ENCODE data around the gene SPATA3.

The SPATA3 gene

GRCh38 chr2:230976671-230977171, 19.2 kb upstream of the SPATA3 start:
- Histone ChIP-seq H3K36me3 (no peaks in the 10 kb centered on the region), H3K9me3 (replicated peaks in 1 of 11) (no peaks in the 10 kb centered on the region), H3K27ac (no peak overlapping the region), H4K20me1 (no peaks in the 10 kb centered on the region), H3K4me3 (no peak overlapping the region), H3K4me1 (peaks cover 35 to 63% (median 38%) of the 10 kb centered on the region in 10 experiments), H3K9ac (no peak overlapping the region), H3K4me2 (peak overlapping the region; percentile 11 to 84 (median 75)), H3K27me3 (no peaks in the 10 kb centered on the region)
- TF ChIP-seq Cebpa-rat (IDR thresholded peaks at IDR 0.05), result no peak

GRCh38 chr2:230980468-230980867, 15.5 kb upstream of the SPATA3 start:
- Histone ChIP-seq H3K27ac (no peak overlapping the region), H3K9ac (no peak overlapping the region), H3K4me2 (peak overlapping the region in 3 of 11 experiments; percentile 23 to 58 (median 58); a peak in 5 of 22 replicates), H3K36me3 (no peaks in the 10 kb centered on the region), H3K4me3 (no peak overlapping the region), H4K20me1 (no peaks in the 10 kb centered on the region), H3K27me3 (no peaks in the 10 kb centered on the region), H3K4me1 (peaks cover 15 to 49% (median 19%) of the 10 kb centered on the region in 10 experiments), H3K9me3 (replicated peaks in 1 of 11) (no peaks in the 10 kb centered on the region)
- no peak for TF ChIP-seq Cebpa-rat (IDR thresholded peaks at IDR 0.05)

GRCh38 chr2:230981704-230982103, 14.2 kb upstream of the SPATA3 start:
- no peak overlapping the region for H3K9ac ChIP-seq
- H3K4me2 ChIP-seq, result peak overlapping the region in 3 of 11 experiments; percentile 23 to 58 (median 58); a peak in 2 of 22 replicates
- no peak overlapping the region for H3K4me3 ChIP-seq
- H4K20me1 ChIP-seq, result no peaks in the 10 kb centered on the region
- peaks cover 6 to 47% (median 12%) of the 10 kb centered on the region in 10 experiments for H3K4me1 ChIP-seq
- H3K27me3 ChIP-seq, result no peaks in the 10 kb centered on the region
- no peak overlapping the region for H3K27ac ChIP-seq
- no peak for TF ChIP-seq Cebpa-rat (IDR thresholded peaks at IDR 0.05)
- no peaks in the 10 kb centered on the region for H3K36me3 ChIP-seq
- H3K9me3 ChIP-seq (replicated peaks in 1 of 11), result no peaks in the 10 kb centered on the region

GRCh38 chr2:230982126-230982525, 13.8 kb upstream of the SPATA3 start:
- no peak for TF ChIP-seq Cebpa-rat (IDR thresholded peaks at IDR 0.05)
- H3K9ac ChIP-seq, result no peak overlapping the region
- no peaks in the 10 kb centered on the region for H4K20me1 ChIP-seq
- H3K27ac ChIP-seq, result no peak overlapping the region
- peaks cover 5 to 47% (median 11%) of the 10 kb centered on the region in 10 experiments; a peak in 19 of 20 replicates for H3K4me1 ChIP-seq
- H3K36me3 ChIP-seq, result no peaks in the 10 kb centered on the region
- no peaks in the 10 kb centered on the region for H3K9me3 ChIP-seq (replicated peaks in 1 of 11)
- no peak overlapping the region for H3K4me3 ChIP-seq
- H3K4me2 ChIP-seq, result peak overlapping the region in 2 of 11 experiments; percentile 58; a peak in 2 of 22 replicates
- H3K27me3 ChIP-seq, result no peaks in the 10 kb centered on the region

- Histone ChIP-seq H3K27ac (no peak overlapping the region), H3K36me3 (no peaks in the 10 kb centered on the region), H3K9me3 (replicated peaks in 1 of 11) (no peaks in the 10 kb centered on the region), H3K4me2 (no peak overlapping the region), H3K4me3 (no peak overlapping the region), H4K20me1 (no peaks in the 10 kb centered on the region), H3K9ac (no peak overlapping the region), H3K4me1 (peaks cover 5 to 46% (median 11%) of the 10 kb centered on the region in 10 experiments; a peak in 18 of 20 replicates), H3K27me3 (no peaks in the 10 kb centered on the region)
- no peak for TF ChIP-seq Cebpa-rat (IDR thresholded peaks at IDR 0.05)
Measured at GRCh38 chr2:230982528-230982927, 13.4 kb upstream of the SPATA3 start.

DNA sequence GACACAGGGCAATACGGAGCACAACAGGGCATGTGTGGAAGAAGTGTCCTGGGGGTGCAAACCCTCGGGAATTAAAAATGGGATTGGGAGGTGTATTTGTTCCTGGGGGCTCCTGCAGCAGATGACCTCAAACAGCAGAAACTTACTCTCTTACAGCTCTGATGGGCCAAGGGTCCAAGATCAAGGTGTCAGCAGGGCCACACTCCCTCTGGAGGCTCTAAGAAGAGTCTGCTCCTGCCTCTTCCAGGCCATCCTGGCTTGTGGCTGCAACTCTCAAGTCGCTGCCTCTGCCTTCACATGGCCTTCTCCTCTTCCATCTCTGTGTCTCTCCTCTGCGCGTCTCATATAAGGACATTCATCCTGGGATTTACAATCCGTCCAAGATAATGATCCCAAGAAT, 12.4 kb upstream of the SPATA3 start:
- H3K9me3 ChIP-seq (replicated peaks in 1 of 11), result no peaks in the 10 kb centered on the region
- H3K27me3 ChIP-seq, result no peaks in the 10 kb centered on the region
- H3K4me3 ChIP-seq, result no peak overlapping the region
- H3K36me3 ChIP-seq, result no peaks in the 10 kb centered on the region
- no peak overlapping the region for H3K27ac ChIP-seq
- no peak for TF ChIP-seq Cebpa-rat (IDR thresholded peaks at IDR 0.05)
- no peaks in the 10 kb centered on the region for H4K20me1 ChIP-seq
- H3K9ac ChIP-seq, result no peak overlapping the region
- H3K4me1 ChIP-seq, result peaks cover 5 to 45% (median 11%) of the 10 kb centered on the region in 10 experiments; a peak in 18 of 20 replicates
- H3K4me2 ChIP-seq, result no peak overlapping the region

- Histone ChIP-seq H3K4me2 (no peak overlapping the region), H3K36me3 (no peaks in the 10 kb centered on the region), H3K27me3 (no peaks in the 10 kb centered on the region), H3K4me3 (no peak overlapping the region), H4K20me1 (no peaks in the 10 kb centered on the region), H3K9ac (no peak overlapping the region), H3K4me1 (peaks cover 5 to 38% (median 11%) of the 10 kb centered on the region in 10 experiments; a peak in 18 of 20 replicates), H3K9me3 (replicated peaks in 1 of 11) (no peaks in the 10 kb centered on the region), H3K27ac (no peak overlapping the region)
- TF ChIP-seq Cebpa-rat (IDR thresholded peaks at IDR 0.05), result no peak
Measured at GRCh38 chr2:230984393-230985220, 11.3 kb upstream of the SPATA3 start.

- H3K4me3 ChIP-seq, result no peak overlapping the region
Measured at GRCh38 chr2:230985519-230986231, 10.2 kb upstream of the SPATA3 start.

More at GRCh38 chr2:230985519-230986231, 10.2 kb upstream of the SPATA3 start:
- Histone ChIP-seq H3K36me3 (no peaks in the 10 kb centered on the region), H3K27me3 (no peaks in the 10 kb centered on the region), H3K4me2 (peak overlapping the region in 5 of 11 experiments; percentile 2 to 55 (median 6); a peak in 8 of 22 replicates), H3K27ac (no peak overlapping the region; a peak in 1 of 22 replicates), H3K9me3 (replicated peaks in 1 of 11) (no peaks in the 10 kb centered on the region), H3K9ac (0 out of 22 replicates have a peak overlapping the region, but pooled peaks of 2 of the 11 experiments have one; percentile 5 to 13), H3K4me1 (peaks cover 5 to 32% (median 11%) of the 10 kb centered on the region in 10 experiments; a peak in 18 of 20 replicates), H4K20me1 (no peaks in the 10 kb centered on the region)
- no peak for TF ChIP-seq Cebpa-rat (IDR thresholded peaks at IDR 0.05)

Data from BLaER1 treated with 17β-estradiol and CSF1 and Interleukin-3, amounts not matched to agents 10 nM and 100 nM (cell line).